Esophagus (tissue), 2 donors: ENCODE measurements around the gene NOP10. TPM values are rescaled to one million over a fixed set of nuclear protein-coding genes. Genes with fewer than 3 reads are reported as not detected.
A peak's percentile ranks its signal among the peaks of the same experiment; 100 is the strongest.

Experiments used
- H3K27ac ChIP-seq, 2 donors: one replicate each; pipeline ENCODE4 v1.5.1; 2013; ENCODE audit warnings: low read depth in 2 of 2, mild to moderate bottlenecking in 2 of 2, inconsistent platforms in 1 of 2, low read length in 1 of 2, moderate library complexity in 1 of 2
- H3K27me3 ChIP-seq, 2 donors: one replicate each; pipeline ENCODE4 v1.6.1; 2013; ENCODE audit warnings: low read length in 2 of 2, control low read depth in 1 of 2, mild to moderate bottlenecking in 1 of 2; ENCODE audit not compliant: insufficient read depth in 2 of 2, control insufficient read depth in 1 of 2
- H3K36me3 ChIP-seq, 2 donors: one replicate each; pipeline ENCODE4 v1.6.1; 2013; ENCODE audit warnings: low read length in 1 of 2; ENCODE audit not compliant: control insufficient read depth in 2 of 2, insufficient read depth in 2 of 2
- H3K4me1 ChIP-seq, 2 donors: one replicate each; pipeline ENCODE4 v1.6.1; 2013; ENCODE audit warnings: low read length in 1 of 2; ENCODE audit not compliant: control insufficient read depth in 2 of 2, insufficient read depth in 2 of 2
- H3K4me3 ChIP-seq, 2 donors: one replicate each; pipeline ENCODE4 v1.5.1; 2013; ENCODE audit warnings: low read length in 2 of 2, mild to moderate bottlenecking in 2 of 2, low read depth in 1 of 2, moderate library complexity in 1 of 2
- H3K9me3 ChIP-seq, 2 donors: one replicate each; pipeline ENCODE4 v1.6.1; 2013; ENCODE audit warnings: mild to moderate bottlenecking in 2 of 2, low read depth in 1 of 2, low read length in 1 of 2, moderate library complexity in 1 of 2; ENCODE audit not compliant: control insufficient read depth in 2 of 2, insufficient read depth in 1 of 2
- WGBS, 2 donors: extraction: QIAGEN DNeasy Blood & Tissue Kit; methylation state at CpG; one replicate each; pipeline ENCODE4 v1.1.7; 2013; 5-methylcytosine and 5-hydroxymethylcytosine counted together
- polyA plus RNA-seq, 2 donors: library from polyadenylated mRNA; stranded (reverse); fragments of 200-250 nt; gene quantifications; one replicate each; pipeline ENCODE4 v1.2.3, GENCODE V29; 2013
- donor health status: healthy with polysubstance abuse.
- donor health status: Bipolar disorder and iron deficiency.

Gene NOP10
- polyA plus RNA-seq, 2 donors, result 203 to 276 TPM

DNA sequence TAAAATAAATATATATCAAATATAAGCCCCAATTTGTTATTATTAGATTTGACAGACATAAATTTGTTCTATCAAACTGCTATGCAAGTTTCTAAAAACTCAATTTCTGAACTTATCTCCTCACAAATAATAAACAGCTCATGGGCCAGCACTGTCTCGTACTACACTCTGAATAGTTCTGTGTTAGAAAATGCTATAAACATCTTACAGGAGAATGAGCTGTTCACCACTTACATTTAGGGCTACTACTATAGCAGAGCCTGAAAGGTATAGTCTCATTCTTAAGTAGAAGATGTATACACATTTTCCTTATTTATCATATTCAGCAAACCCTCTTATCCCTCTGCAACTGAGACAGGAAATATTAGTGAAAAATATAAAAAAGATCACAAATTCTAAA, 18.0 kb downstream of the NOP10 start:
- H3K27me3 ChIP-seq, result no peaks in the 10 kb centered on the region
- 92 to 100% methylated on average over 1 of the region's 1 CpG for WGBS, 2 donors
- no peak overlapping the region for H3K27ac ChIP-seq
- peaks cover 0 to 2% of the 10 kb centered on the region in 2 donors for H3K36me3 ChIP-seq
- H3K9me3 ChIP-seq, result no peaks in the 10 kb centered on the region
- H3K4me1 ChIP-seq, result no peaks in the 10 kb centered on the region
- no peak overlapping the region for H3K4me3 ChIP-seq

GRCh38 chr15:34323217-34323616, 19.7 kb downstream of the NOP10 start:
- 96% methylated on average over 10 of the region's 10 CpGs for WGBS, 2 donors
- Histone ChIP-seq H3K27me3 (no peaks in the 10 kb centered on the region), H3K4me1 (no peaks in the 10 kb centered on the region), H3K9me3 (no peaks in the 10 kb centered on the region), H3K4me3 (no peak overlapping the region), H3K27ac (no peak overlapping the region), H3K36me3 (no peaks in the 10 kb centered on the region)

GRCh38 chr15:34318277-34319079, 24.5 kb downstream of the NOP10 start:
- Histone ChIP-seq H3K27ac (peak overlapping the region; percentile 72 to 83), H3K36me3 (peaks cover 0 to 2% of the 10 kb centered on the region in 2 donors)

GRCh38 chr15:34314491-34315490, 28.1 kb downstream of the NOP10 start:
- WGBS, 2 donors, result 71 to 77% methylated on average over 3 of the region's 3 CpGs
- Histone ChIP-seq H3K9me3 (no peaks in the 10 kb centered on the region), H3K27ac (no peak overlapping the region), H3K4me1 (no peaks in the 10 kb centered on the region), H3K36me3 (peaks cover 0 to 3% of the 10 kb centered on the region in 2 donors), H3K4me3 (no peak overlapping the region), H3K27me3 (no peaks in the 10 kb centered on the region)

More at GRCh38 chr15:34318277-34319079, 24.5 kb downstream of the NOP10 start:
- Histone ChIP-seq H3K4me1 (no peaks in the 10 kb centered on the region), H3K9me3 (no peaks in the 10 kb centered on the region), H3K4me3 (peak overlapping the region; percentile 51 to 85), H3K27me3 (no peaks in the 10 kb centered on the region)
- 4 to 6% methylated on average over 10 of the region's 10 CpGs for whole genome bisulfite sequencing, 2 donors

DNA sequence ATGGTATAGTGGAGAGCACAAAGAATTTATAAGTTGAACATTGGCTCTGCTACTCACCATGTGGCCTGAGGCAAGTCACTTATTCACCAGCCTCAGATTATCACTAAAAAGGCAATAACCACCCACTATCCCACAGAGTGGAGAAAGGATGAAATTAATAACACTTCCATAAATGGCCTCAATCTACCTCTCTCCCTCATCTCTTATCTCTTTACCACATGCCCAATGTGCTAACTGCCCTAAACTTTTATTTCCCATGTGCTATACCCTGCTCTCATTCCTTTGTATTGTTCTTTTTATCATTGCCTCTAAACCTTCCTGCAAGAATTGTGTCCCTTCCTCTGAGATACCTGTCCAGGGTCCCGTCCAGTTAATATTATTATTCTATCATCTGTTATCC, 31.4 kb downstream of the NOP10 start:
- Histone ChIP-seq H3K9me3 (no peaks in the 10 kb centered on the region), H3K4me3 (no peak overlapping the region), H3K27ac (no peak overlapping the region), H3K4me1 (no peaks in the 10 kb centered on the region), H3K36me3 (peaks cover 0 to 3% of the 10 kb centered on the region in 2 donors), H3K27me3 (no peaks in the 10 kb centered on the region)
- 87 to 94% methylated on average over 1 of the region's 1 CpG for WGBS, 2 donors

DNA sequence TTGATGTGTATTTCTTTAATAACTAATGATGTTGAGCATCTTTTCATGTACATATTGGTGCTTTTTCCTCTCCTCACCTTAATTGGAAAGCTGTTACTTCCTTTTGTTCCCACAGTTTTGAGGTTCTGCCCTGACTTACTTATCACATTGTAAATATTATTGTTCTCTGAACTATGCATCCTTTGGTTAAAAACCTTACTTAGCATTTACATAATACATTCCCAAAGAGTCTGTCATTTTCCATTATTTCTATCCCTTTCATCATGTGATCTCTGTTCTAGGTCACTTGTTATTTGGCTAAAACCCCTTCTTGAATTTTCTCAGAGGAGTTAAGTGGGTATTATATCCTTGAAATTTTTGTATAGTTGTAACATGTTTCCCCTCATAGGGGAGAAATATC, 38.3 kb downstream of the NOP10 start:
- Histone ChIP-seq H3K27me3 (no peaks in the 10 kb centered on the region), H3K4me1 (no peaks in the 10 kb centered on the region), H3K9me3 (no peaks in the 10 kb centered on the region), H3K4me3 (no peak overlapping the region), H3K27ac (no peak overlapping the region), H3K36me3 (no peaks in the 10 kb centered on the region)

DNA sequence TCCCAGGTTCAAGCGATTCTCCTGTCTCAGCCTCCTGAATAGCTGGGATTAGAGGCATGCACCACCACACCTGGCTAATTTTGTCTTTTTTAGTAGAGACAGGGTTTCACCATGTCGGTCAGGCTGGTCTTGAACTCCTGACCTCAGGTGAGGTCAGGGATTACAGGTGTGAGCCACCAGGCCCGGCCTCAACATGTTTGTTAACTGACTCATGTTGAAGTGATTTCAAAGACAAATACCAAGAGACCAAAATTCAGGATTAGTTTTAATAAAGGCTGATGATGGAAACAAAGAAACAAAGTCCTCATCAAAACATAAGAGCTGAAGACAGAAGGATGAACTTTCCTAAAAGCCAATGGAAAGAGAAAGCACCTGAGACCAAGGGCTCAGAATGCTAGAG, 41.9 kb downstream of the NOP10 start:
- WGBS, 2 donors, result 50 to 73% methylated on average over 3 of the region's 3 CpGs
- Histone ChIP-seq H3K27ac (peak overlapping the region in 1 of 2 donors; percentile 73), H3K9me3 (no peaks in the 10 kb centered on the region)

GRCh38 chr15:34297059-34297458, 45.9 kb downstream of the NOP10 start:
- Histone ChIP-seq H3K9me3 (peaks cover 0 to 4% of the 10 kb centered on the region in 2 donors), H3K27me3 (no peaks in the 10 kb centered on the region), H3K4me1 (no peaks in the 10 kb centered on the region), H3K4me3 (no peak overlapping the region), H3K36me3 (peaks cover 0 to 6% of the 10 kb centered on the region in 2 donors), H3K27ac (no peak overlapping the region)
- WGBS, 2 donors, result 6 to 10% methylated on average over 1 of the region's 1 CpG

More for the DNA sequence above, 41.9 kb downstream of the NOP10 start:
- no peaks in the 10 kb centered on the region for H3K36me3 ChIP-seq
- no peak overlapping the region for H3K4me3 ChIP-seq
- H3K27me3 ChIP-seq, result no peaks in the 10 kb centered on the region
- no peaks in the 10 kb centered on the region for H3K4me1 ChIP-seq

GRCh38 chr15:34292621-34293020, 50.3 kb downstream of the NOP10 start:
- Histone ChIP-seq H3K27ac (no peak overlapping the region), H3K4me1 (no peaks in the 10 kb centered on the region), H3K36me3 (peaks cover 0 to 6% of the 10 kb centered on the region in 2 donors), H3K27me3 (no peaks in the 10 kb centered on the region), H3K4me3 (no peak overlapping the region), H3K9me3 (peaks cover 0 to 4% of the 10 kb centered on the region in 2 donors)
- WGBS, 2 donors, result 93 to 96% methylated on average over 9 of the region's 9 CpGs
